Upper lobe of left lung (tissue), 4 donors: ENCODE data around the gene SERPINE3.

ENCODE experiments used
- EP300 ChIP-seq, 4 donors: sonication (generic); formaldehyde crosslinking; IDR thresholded peaks; one replicate each; pipeline ENCODE4 v1.5.1; 2017; ENCODE audit warnings: antibody characterized with exemption in 4 of 4, control low read depth in 2 of 4
- POLR2A ChIP-seq, 4 donors: fragments of 450-650 bp; IDR thresholded peaks; one replicate each; pipeline ENCODE4 v1.5.1; 2016 to 2017; ENCODE audit warnings: antibody characterized with exemption in 4 of 4, mild to moderate bottlenecking in 2 of 4
- POLR2AphosphoS5 ChIP-seq, 2 donors: sonication (generic); formaldehyde crosslinking; IDR thresholded peaks; one replicate each; pipeline ENCODE4 v1.5.1; 2017; ENCODE audit warnings: antibody characterized with exemption in 2 of 2
- TF ChIP-seq, protein P1 (sequence below), 6 experiments: fragments of 450-650 bp in 4 of 6; fragments of 200-600 bp in 2 of 6; sonication (generic) in 2 of 6; IDR thresholded peaks; one replicate each; pipeline ENCODE4 v1.5.1; 2016 to 2019; ENCODE audit warnings: antibody characterized with exemption in 6 of 6

- TF ChIP-seq, protein P1, sequence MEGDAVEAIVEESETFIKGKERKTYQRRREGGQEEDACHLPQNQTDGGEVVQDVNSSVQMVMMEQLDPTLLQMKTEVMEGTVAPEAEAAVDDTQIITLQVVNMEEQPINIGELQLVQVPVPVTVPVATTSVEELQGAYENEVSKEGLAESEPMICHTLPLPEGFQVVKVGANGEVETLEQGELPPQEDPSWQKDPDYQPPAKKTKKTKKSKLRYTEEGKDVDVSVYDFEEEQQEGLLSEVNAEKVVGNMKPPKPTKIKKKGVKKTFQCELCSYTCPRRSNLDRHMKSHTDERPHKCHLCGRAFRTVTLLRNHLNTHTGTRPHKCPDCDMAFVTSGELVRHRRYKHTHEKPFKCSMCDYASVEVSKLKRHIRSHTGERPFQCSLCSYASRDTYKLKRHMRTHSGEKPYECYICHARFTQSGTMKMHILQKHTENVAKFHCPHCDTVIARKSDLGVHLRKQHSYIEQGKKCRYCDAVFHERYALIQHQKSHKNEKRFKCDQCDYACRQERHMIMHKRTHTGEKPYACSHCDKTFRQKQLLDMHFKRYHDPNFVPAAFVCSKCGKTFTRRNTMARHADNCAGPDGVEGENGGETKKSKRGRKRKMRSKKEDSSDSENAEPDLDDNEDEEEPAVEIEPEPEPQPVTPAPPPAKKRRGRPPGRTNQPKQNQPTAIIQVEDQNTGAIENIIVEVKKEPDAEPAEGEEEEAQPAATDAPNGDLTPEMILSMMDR (IDR thresholded peaks at IDR 0.05), result no peak
- TF ChIP-seq POLR2A (IDR thresholded peaks at IDR 0.05), result no peak
- no peak for TF ChIP-seq POLR2AphosphoS5 (IDR thresholded peaks at IDR 0.05)
- TF ChIP-seq EP300 (IDR thresholded peaks at IDR 0.05), result no peak
Measured at GRCh38 chr13:51370116-51370515, 30.6 kb downstream of the SERPINE3 start.
